VCaP (cell line): ENCODE measurements around the gene PTGR1.

Experiments
- H3K27ac ChIP-seq: fragments of 450-650 bp; 2 replicates; pipeline ENCODE4 v1.5.1; 2017
- TF ChIP-seq, protein P1 (sequence below): fragments of 450-650 bp; conservative IDR thresholded peaks from 2 replicates; pipeline ENCODE4 v1.5.1; 2017; ENCODE audit warnings: mild to moderate bottlenecking, moderate library complexity

PTGR1 gene

DNA sequence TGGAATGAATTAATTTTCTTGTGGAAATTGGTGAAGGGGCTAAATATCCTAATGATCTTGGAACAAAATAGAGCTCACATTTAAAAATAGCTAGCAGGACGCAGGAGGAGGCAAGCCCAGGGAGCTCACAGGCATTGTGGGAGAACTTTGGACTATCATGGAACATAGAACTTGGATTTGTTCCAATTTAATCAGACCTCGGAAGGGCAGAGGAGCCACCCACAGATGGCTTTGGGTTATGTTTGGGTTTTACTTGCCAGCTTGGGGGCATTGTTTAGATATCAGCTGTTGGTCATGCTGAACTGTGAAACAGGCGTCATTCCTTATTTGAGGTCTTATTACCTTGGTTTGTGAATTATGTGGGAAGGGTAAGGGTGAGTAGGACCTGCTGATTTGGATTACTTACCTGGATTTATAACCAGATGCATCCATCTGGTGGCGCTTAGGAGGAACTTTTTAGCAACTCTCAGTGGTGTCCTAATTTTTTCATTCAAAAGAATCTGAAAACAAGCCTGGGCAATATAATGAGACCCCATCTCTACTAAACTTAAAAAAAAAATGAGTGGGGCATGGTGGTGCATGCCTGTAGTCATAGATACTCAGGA lies 14.1 kb upstream of the PTGR1 start:
- H3K27ac ChIP-seq = peak overlapping the region; percentile 73; the same call in 1 of the 2 replicates

DNA sequence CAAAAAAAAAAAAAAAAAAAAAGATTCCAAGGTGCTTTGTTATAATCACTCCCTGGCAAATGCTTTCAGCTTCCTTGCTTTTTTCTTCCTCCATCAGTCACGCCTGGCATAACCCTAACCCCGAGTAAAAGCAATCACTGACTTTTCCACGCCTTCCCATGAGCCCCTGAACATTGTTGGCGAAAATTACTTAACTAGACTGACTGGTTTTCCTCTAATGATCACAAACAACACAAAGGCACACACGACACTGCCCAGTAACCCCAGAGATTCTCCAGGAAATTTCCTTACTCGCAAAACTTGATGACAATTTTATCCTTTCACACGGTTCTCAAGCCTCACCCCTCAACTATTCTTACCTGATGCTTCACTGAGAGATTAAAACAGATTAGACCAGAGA lies 11.4 kb upstream of the PTGR1 start:
- TF ChIP-seq, protein P1, sequence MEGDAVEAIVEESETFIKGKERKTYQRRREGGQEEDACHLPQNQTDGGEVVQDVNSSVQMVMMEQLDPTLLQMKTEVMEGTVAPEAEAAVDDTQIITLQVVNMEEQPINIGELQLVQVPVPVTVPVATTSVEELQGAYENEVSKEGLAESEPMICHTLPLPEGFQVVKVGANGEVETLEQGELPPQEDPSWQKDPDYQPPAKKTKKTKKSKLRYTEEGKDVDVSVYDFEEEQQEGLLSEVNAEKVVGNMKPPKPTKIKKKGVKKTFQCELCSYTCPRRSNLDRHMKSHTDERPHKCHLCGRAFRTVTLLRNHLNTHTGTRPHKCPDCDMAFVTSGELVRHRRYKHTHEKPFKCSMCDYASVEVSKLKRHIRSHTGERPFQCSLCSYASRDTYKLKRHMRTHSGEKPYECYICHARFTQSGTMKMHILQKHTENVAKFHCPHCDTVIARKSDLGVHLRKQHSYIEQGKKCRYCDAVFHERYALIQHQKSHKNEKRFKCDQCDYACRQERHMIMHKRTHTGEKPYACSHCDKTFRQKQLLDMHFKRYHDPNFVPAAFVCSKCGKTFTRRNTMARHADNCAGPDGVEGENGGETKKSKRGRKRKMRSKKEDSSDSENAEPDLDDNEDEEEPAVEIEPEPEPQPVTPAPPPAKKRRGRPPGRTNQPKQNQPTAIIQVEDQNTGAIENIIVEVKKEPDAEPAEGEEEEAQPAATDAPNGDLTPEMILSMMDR = no peak
- H3K27ac ChIP-seq = peak overlapping the region; percentile 73

More for the DNA sequence above, 14.1 kb upstream of the PTGR1 start:
- TF ChIP-seq, protein P1 = no peak; the same call in 1 of the 2 replicates

DNA sequence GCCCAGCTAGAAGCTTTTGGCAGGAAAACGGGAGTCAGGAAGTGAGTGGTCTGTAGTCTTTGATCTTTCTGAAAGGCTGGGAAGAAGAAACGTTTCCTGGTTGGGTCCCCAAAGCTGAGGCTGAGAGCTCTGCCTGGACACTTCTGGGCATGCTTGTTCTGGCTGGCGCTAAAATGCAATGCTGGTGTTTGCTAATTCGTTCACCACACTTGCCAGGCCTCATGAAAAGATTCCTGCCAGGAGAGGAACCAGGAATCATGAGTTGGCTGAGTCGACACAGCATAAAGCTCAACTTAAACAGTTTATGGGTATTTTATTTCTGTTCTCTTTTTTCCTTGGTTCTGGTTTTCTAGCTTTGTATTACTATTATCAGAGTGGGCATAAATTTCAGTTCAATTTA lies 10.7 kb upstream of the PTGR1 start:
- peak overlapping the region; percentile 73 for H3K27ac ChIP-seq
- TF ChIP-seq, protein P1 = no peak

DNA sequence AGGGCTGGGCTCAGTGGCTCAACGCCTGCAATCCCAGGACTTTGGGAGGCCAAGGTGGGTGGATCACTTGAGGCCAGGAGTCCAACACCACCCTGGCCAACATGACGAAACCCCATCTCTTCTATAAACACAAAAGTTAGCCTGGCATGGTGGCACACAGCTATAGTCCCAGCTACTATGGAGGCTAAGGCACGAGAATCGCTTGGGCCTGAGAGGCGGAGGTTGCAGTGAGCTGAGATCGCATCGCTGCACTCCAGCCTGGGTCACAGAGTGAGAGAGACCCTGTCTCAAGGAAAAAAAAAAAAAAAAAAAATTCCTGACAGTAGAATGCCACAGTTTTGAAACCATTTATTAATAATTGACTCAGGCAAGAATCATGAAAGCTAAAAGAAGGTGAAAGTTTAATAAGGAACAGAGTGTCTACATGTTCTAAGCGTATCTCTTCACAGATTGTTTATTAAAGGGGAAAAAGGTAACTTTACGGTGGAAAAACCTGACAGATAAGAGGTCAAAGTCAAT lies 5.7 kb upstream of the PTGR1 start:
- TF ChIP-seq, protein P1 = no peak
- H3K27ac ChIP-seq = peak overlapping the region; percentile 99

DNA sequence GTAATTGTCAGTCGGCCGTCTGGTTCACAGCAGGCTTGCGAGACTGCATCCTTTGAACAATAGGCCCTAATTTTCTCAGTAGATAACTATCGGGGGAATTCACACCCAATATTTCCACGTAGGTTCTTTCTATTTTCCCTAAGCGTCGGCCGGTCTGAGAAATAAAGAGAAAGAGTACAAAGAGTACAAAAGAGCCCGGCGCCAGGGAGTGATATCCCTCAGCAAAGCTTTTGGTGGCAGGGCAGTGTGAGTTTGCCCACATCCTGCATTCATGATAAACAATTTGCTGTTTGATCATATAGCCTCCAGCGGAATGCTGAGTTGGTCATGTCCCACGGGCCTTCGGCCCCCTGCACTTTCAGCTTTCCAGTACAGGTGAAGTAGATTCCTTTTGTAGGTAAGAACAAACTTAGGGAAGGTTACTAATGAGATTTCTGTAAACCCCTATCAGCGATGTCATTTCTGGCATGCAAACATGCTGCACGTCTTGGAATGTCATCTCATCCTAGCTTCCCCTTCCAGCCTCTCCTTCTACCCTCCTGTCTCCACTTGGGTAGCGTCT lies 4.7 kb upstream of the PTGR1 start:
- TF ChIP-seq, protein P1 = no peak
- H3K27ac ChIP-seq = peak overlapping the region; percentile 99

DNA sequence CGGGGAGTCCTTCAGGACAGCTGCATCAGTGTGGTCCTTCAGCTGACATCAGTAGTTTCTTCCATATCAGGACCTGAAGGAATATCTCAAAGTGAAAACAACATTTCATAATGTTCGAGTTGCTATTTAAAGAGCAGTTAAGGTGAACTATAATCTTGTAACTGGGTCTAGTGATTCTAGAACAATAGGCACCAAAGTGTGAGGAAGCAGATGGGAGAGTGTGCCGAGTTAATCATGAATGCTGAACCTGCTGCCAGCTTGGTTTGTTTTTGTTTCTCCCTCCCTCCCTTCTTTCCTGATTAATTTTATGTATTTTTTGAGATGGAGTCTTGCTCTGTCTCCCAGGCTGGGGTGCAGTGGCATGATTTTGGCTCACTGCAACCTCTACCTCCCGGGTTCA lies 3.6 kb upstream of the PTGR1 start:
- H3K27ac ChIP-seq = peak overlapping the region; percentile 99
- TF ChIP-seq, protein P1 = no peak

DNA sequence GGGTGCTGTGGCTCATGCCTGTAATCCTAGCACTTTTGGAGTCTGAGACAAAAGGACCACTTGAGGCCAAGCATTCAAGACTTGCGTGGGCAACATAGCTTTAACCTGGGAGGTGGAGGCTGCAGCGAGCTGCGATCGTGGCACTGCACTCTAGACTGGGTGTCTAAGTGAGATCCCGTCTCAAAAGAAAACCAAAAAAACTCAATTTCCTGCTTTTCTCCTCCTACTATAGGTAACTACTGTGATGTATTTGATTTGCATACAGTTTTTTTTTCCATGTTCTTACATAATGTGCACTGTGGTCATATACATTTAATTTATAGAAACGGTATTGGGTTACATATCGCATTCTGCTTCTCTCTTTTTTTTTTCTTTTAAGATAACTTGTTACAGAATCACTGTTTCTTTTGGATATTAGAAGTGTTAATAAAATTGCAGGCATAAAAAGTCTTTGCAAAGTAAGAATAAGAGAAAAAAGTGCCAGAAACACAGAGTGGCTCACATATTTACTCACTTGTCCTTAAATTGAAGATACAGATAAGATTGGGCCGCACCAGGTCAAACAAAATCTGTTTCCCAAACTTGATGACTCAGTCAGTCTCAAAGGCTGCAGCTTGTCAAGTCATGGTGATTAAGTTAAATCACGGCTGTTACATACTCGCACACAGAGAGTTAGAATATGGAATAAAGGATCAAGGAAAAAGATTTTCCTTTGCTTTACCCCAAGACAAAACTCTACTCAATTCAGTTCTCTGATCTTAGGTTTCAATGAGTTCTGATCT lies 2.0 kb upstream of the PTGR1 start:
- TF ChIP-seq, protein P1 = no peak
- H3K27ac ChIP-seq = peak overlapping the region; percentile 99
